Erythroblast (primary cell): ENCODE results near the gene PAFAH1B2.

Experiments used
- GATA1 ChIP-seq: IDR thresholded peaks from 2 replicates; pipeline ENCODE4 v1.6.1; 2011; ENCODE audit warnings: low read depth, mild to moderate bottlenecking, control low read depth, low read length, moderate library complexity
- POLR2A ChIP-seq: IDR thresholded peaks from 2 replicates; pipeline ENCODE4 v1.6.1; 2011; ENCODE audit warnings: mild to moderate bottlenecking, low read length

DNA sequence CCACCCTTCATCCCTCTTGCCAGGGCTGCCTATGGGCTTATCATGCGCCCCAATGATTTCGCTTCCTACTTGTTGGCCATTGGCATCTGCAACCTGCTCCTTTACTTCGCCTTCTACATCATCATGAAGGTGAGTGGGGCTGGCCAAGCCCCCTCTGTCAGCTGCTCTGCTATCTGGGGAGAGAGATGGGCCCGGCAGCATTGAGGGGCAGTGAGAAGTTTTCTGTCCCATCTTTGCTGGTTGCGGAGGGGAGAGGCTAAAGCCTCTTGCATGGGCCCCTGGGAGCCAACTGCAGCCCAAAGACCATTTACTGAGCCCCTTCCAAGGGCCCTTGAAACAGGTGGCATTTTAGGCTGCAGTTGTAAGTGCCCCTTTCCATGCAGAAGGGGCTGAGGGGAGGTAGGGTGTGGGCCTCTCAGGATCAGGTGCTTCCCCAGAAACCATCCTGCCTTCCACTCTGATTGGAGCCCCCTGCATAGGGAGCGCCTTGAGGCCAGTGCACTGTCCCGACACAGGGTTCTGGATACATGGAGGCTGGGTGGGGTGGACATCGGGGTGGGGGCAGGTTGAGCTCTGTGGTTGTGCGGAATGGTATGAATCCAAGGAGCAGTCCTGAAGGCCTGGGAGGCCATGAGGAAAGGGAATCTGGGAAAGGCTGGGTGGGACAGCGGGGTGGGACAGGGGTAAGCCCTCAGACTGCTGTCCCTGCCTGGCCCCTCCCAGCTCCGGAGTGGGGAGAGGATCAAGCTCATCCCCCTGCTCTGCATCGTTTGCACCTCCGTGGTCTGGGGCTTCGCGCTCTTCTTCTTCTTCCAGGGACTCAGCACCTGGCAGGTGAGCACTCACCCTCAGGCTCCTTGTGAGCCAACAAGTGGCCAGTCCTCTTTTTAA, 49.3 kb downstream of the PAFAH1B2 start:
- no peak for TF ChIP-seq POLR2A
- no peak for TF ChIP-seq GATA1
